ENCODE data around the gene ERN1. TPM values are rescaled to one million over a fixed set of nuclear protein-coding genes. Genes with fewer than 3 reads are reported as not detected.

ERN1 gene
- polyA plus RNA-seq, 1 donor from 2014 or later: 2.3 TPM

GRCh38 chr17:64148699-64149098 is 18.8 kb upstream of the ERN1 start:
- Histone ChIP-seq H3K79me2 (replicated peaks; ENCODE audit: insufficient read depth, low read length) (peaks cover 3% of the 10 kb centered on the region), H2AFZ (ENCODE audit: low read depth, low read length) (no peak overlapping the region)
- TF ChIP-seq RAD21 (conservative IDR thresholded peaks at IDR 0.05) (no peak), MXI1 (conservative IDR thresholded peaks at IDR 0.05; ENCODE audit: poor library complexity, severe bottlenecking) (no peak), TAF1 (IDR thresholded peaks at IDR 0.05; ENCODE audit: low read depth) (no peak), EP300 (conservative IDR thresholded peaks at IDR 0.05; ENCODE audit: poor library complexity, severe bottlenecking) (no peak), SMC3 (conservative IDR thresholded peaks at IDR 0.05; ENCODE audit: poor library complexity) (no peak), POLR2AphosphoS5 (IDR thresholded peaks at IDR 0.05) (no peak), REST (IDR thresholded peaks at IDR 0.05; ENCODE audit: borderline replicate concordance) (no peak), CTCF (IDR thresholded peaks at IDR 0.05; ENCODE audit: poor library complexity, severe bottlenecking) (no peak), EZH2 (IDR thresholded peaks at IDR 0.05; ENCODE audit: borderline replicate concordance, insufficient read depth, low read length, poor library complexity, severe bottlenecking) (no peak)

GRCh38 chr17:64148017-64148631 is 18.2 kb upstream of the ERN1 start:
- Histone ChIP-seq H3F3A (ENCODE audit: insufficient read depth, low read length, poor library complexity, severe bottlenecking) (no peaks in the 10 kb centered on the region), H3K4me2 (ENCODE audit: low read length) (no peak overlapping the region), H3K9ac (ENCODE audit: low read length) (no peak overlapping the region), H3K9me2 (ENCODE audit: insufficient read depth, low read length) (no peaks in the 10 kb centered on the region), H3K79me2 (replicated peaks; ENCODE audit: insufficient read depth, low read length) (peaks cover 3% of the 10 kb centered on the region), H3K36me3 (ENCODE audit: insufficient read depth, low read length) (no peaks in the 10 kb centered on the region), H3K4me3 (ENCODE audit: low read length) (no peak overlapping the region), H3K27ac (ENCODE audit: low read length) (no peak overlapping the region), H2AFZ (ENCODE audit: low read depth, low read length) (no peak overlapping the region), H3K9me3 (ENCODE audit: low read length) (no peaks in the 10 kb centered on the region), H4K20me1 (ENCODE audit: insufficient read depth) (no peaks in the 10 kb centered on the region), H3K27me3 (ENCODE audit: insufficient read depth, low read depth, low read length) (no peaks in the 10 kb centered on the region)
- TF ChIP-seq SMC3 (conservative IDR thresholded peaks at IDR 0.05; ENCODE audit: poor library complexity) (no peak), EP300 (conservative IDR thresholded peaks at IDR 0.05; ENCODE audit: poor library complexity, severe bottlenecking) (no peak), TAF1 (IDR thresholded peaks at IDR 0.05; ENCODE audit: low read depth) (no peak), POLR2AphosphoS5 (IDR thresholded peaks at IDR 0.05) (no peak), REST (IDR thresholded peaks at IDR 0.05; ENCODE audit: borderline replicate concordance) (no peak), CTCF (IDR thresholded peaks at IDR 0.05; ENCODE audit: poor library complexity, severe bottlenecking) (no peak), MXI1 (conservative IDR thresholded peaks at IDR 0.05; ENCODE audit: poor library complexity, severe bottlenecking) (no peak), EZH2 (IDR thresholded peaks at IDR 0.05; ENCODE audit: borderline replicate concordance, insufficient read depth, low read length, poor library complexity, severe bottlenecking) (no peak), RAD21 (conservative IDR thresholded peaks at IDR 0.05) (no peak)

More at GRCh38 chr17:64148699-64149098, 18.8 kb upstream of the ERN1 start:
- Histone ChIP-seq H4K20me1 (ENCODE audit: insufficient read depth) (no peaks in the 10 kb centered on the region), H3K9ac (ENCODE audit: low read length) (no peak overlapping the region), H3K27ac (ENCODE audit: low read length) (no peak overlapping the region), H3K4me2 (ENCODE audit: low read length) (no peak overlapping the region), H3K27me3 (ENCODE audit: insufficient read depth, low read depth, low read length) (no peaks in the 10 kb centered on the region), H3K36me3 (ENCODE audit: insufficient read depth, low read length) (no peaks in the 10 kb centered on the region), H3K4me3 (ENCODE audit: low read length) (no peak overlapping the region), H3K9me2 (ENCODE audit: insufficient read depth, low read length) (no peaks in the 10 kb centered on the region), H3K9me3 (ENCODE audit: low read length) (no peaks in the 10 kb centered on the region), H3F3A (ENCODE audit: insufficient read depth, low read length, poor library complexity, severe bottlenecking) (no peaks in the 10 kb centered on the region)

All from neural cell (in vitro differentiated cells).